GM19452 (cell line): ENCODE measurements around the gene TTC33.
"Not testable (repeated sequence)": the region's sequence is repeated elsewhere in the genome, so short reads cannot be mapped to it uniquely, and the experiment has no call there.

Experiments used
- ATAC-seq: cut with Tn5 transposase; IDR thresholded peaks from one replicate; pipeline ENCODE4 v1.9.1; 2021; ENCODE audit not compliant: unreplicated experiment

The TTC33 gene

DNA sequence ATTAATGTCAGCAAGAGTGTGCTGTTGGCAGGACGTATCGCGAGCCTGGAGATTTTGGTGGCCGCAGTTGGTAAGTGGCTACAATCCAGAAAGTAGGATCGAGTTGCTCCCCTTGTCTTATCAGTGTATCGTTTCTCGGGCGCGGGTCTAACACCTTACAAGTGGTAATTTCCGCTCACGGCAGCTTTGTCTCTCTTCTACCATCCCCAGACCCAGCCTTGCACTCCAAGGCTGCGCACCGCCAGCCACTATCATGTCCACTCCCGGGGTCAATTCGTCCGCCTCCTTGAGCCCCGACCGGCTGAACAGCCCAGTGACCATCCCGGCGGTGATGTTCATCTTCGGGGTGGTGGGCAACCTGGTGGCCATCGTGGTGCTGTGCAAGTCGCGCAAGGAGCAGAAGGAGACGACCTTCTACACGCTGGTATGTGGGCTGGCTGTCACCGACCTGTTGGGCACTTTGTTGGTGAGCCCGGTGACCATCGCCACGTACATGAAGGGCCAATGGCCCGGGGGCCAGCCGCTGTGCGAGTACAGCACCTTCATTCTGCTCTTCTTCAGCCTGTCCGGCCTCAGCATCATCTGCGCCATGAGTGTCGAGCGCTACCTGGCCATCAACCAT lies 74.9 kb downstream of the TTC33 start:
- no peak for ATAC-seq

DNA sequence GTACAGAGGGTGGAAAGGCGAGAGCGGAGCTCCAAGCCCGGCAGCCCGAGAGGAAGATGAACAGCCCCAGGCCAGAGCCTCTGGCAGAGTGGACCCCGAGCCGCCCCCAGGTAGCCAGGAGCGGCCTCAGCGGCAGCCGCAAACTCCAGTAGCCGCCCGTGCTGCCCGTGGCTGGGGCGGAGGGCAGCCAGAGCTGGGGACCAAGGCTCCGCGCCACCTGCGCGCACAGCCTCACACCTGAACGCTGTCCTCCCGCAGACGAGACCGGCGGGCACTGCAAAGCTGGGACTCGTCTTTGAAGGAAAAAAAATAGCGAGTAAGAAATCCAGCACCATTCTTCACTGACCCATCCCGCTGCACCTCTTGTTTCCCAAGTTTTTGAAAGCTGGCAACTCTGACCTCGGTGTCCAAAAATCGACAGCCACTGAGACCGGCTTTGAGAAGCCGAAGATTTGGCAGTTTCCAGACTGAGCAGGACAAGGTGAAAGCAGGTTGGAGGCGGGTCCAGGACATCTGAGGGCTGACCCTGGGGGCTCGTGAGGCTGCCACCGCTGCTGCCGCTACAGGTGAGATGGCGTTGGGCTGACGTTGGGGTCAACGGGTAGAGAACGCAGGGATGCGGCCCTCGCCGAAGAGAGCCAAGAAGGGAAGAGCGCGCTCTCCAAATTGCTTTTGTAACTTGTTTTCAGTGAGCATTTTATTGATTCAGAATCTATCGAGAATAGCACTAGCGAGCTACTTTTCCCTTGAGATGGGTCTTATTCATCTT lies 75.7 kb downstream of the TTC33 start, which contains the start of gene PTGER4:
PTGER4 (plus strand) TSS at position 3 of the 769 bp plus-strand sequence. CDS start 1,079 bp downstream, outside the sequence.
- peak; percentile 38 for ATAC-seq

DNA sequence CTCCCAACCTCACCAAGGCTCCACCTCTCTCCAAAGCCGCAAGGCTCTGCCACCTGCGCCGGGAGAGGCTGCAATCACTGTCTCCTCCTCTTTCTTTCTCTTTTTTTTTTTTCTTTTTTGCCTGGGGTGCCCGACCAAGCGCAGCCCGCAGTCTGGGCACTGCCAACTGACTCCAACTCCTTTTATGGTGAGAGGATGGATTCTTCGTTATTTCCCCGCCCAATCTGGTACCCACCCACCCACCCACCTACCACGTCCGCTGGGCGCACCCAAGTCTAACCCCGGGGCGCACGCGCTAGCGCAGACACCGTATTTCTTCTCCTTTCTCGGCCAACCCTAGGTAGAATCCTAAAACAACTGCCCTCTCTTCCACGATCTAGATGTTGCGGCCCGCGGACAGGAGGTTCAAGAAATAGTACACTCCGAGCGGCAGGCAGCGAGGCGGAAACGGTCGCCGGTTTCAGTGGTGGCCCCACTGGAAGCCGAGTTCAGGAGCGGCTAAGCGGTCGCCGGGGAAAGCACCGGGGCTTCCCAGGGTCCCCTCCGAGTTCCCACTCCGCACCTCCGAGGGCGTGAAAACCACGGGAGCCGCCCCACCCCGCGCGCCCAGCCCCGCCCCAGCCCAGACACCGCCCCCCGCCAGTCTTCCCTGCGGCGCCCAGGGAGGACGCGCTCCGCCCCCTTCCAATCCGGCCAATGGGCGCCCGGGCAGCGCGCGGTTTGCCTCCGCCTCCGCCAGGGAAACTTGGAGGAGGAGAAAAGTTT lies 76.4 kb downstream of the TTC33 start:
- peak; percentile 62 for ATAC-seq

DNA sequence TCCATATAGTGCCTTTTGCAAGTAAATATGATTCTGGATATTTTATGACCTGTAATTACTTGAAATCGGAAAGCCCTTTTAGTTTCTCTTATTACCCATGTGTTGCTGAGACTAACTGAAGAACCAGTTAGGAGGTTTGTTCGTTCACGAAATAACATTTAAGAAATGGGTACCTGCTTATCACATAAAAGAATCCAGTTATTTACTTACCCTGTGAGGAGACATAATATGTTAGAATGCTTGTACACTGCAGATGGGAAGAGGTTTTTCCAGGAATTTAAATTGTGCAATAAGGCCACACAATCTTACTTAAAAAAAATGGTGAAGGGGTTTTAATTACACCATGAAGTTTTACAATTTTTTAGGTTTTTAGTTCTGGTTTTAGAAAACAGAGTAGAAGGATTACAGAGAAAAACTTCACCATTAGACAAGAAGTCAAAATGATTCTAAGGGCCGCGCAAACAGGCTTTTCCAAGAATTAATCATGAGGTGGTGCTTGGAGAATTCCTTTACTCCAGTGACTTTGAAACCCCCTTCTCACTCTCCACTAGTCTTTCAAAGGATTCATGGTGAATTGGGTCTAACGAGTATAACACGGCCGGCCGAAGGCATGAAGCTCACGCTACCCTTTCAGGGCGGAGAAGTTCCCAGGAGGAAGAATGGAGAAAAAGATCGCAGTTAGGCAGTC lies 77.2 kb downstream of the TTC33 start:
- no peak for ATAC-seq

- no peak for ATAC-seq
Observed at GRCh38 chr5:40678026-40678425, 77.7 kb downstream of the TTC33 start.

DNA sequence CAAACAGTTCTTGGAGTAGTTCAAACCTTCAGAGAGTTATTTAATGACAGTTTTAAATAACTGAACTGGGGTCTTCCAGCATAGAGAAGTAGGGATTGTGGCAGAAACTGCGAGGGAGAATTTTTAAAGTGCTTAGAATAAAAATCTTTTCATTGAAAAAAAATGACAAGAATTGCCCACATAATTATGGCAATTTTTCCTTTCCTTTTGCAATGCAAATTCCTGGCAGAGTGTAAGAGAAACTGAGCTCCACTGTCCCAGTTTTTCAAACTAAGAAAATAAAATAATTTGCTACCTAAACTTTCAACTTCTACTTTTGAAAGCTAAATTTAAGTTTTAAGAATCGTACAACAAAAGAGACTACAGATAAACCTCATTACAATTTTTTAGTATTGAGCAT lies 78.3 kb downstream of the TTC33 start:
- ATAC-seq = no peak

DNA sequence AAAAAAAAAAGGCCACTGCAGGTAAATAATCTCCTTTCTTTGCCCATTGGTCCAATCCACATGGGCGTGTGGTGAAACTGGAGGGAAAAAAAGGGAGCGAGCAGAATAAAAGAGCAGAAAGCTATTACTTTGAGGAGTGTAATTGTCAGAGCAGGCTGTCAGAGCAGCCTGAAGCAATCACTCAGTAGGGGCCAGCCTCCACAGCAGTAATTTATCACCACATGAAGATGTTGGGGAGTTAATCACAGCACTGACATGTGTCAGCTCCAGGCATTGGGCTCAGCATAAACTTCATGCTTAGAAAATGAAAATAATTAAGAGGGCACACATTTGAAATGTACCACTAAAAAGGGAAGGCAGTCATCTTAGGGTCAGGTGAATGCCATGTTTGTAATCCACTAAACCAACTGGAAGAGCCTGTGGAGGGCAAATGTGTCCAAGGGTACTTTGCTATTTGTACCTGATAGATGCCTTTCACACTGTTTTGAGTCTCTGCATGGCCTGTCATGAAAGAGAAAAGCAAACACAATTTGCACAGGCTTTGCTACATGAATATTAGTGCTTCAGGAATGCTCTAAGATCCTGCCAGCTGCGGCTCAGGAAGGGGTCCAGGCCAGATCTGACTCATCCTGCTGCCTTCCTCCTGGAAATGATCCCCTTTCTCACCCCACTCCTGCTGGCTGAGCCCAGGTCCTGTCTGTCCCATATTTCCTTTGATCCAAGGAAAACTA lies 79.0 kb downstream of the TTC33 start:
- ATAC-seq = no peak

- ATAC-seq = no peak
Observed at GRCh38 chr5:40675396-40676133, 80.2 kb downstream of the TTC33 start.

- ATAC-seq = no peak
Observed at GRCh38 chr5:40674661-40675235, 81.0 kb downstream of the TTC33 start.

DNA sequence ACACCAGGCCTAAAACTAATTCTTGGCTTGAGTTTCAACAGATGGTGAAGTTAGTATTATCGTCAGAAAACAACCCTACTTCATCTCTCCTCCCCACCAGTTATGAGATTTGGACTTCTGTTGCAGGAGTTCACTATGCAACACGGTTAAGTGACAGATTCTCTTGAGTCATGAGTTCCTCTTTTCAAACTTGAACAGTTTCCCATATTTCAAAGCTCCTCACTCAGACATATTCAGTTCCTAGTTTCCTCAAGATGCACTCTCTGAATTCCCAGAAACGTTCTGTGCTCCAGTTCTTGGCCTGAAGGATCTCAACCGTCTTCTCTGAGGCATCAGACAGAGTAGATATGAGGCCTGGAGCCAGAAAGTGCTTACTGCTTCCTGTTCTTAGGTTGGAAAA lies 83.3 kb downstream of the TTC33 start:
- ATAC-seq = no peak

DNA sequence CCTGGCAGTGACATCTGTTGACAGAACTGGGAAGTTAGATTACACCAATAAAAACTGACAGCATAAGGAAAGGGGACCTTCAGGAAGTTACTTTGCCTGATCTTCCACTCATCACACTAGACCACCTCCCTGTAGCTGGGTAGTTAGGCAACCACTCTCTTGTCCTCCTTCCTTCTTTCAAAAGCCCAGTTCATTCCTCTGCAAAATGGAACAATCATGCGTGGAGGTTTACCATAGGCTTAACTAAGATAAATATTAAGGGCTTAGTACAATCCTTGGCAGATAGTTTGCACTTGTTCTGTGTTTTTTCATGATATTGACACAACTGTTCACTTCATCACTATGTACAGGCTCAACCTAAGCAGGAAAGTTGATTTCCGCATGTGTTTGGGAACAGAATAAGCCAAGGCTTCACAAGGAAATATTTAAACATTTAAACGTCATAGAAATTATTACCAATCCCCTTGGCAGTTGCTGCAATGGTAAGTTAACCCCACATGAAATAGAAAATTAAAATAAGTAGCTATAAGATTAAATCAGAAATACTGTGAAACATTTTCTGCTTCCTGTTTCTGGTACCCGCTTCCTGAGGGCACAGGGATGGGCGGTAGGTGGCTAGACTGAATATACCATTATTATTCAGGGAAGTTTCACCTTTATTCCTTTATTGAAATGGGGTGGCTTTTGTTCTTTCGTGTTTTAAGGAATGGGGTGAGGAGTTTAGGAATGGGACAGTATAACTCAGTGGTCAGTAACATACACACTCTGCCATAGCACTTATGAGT lies 86.0 kb downstream of the TTC33 start:
- no peak for ATAC-seq

DNA sequence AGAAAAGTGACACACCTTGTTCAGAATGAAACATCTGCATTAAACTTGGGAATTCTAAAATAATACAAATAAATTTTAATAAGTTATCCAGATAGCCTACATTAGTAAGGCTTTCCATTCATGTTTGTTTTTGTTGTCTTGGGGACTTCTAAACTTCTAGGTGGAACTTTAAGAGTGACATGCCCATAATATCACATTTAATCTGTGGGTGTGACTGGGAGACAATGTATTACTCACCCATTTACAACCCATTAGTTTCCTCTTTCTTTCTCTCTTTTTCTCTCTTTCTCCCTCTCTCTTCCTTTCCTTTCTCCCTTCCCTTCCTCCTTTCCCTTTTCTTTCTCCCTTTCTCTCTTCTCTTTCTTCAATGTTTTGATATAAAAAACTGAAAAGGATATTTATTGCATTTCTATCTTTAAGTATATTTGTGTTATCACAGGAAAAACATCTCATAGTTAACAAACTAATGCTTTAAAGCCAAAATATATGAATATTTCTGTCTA lies 88.5 kb downstream of the TTC33 start:
- no peak for ATAC-seq

DNA sequence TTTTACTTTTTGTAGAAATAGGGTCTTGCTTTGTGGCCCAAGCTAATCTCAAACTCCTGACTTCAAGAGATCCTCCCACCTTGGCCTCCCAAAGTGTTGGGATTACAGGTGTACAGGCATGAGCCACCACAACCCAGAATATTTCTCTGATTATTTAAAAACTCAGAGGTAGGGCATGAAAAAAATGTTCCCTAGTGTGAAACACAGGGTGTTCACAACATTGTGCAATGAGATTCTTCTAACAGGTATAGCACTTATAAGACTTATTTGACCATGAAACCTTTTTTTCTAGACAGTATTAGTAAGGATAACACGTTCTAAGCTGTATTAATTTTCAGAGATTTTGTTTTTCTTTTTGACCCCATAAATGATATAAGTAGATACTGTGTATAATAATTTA lies 89.1 kb downstream of the TTC33 start:
- ATAC-seq = no peak

DNA sequence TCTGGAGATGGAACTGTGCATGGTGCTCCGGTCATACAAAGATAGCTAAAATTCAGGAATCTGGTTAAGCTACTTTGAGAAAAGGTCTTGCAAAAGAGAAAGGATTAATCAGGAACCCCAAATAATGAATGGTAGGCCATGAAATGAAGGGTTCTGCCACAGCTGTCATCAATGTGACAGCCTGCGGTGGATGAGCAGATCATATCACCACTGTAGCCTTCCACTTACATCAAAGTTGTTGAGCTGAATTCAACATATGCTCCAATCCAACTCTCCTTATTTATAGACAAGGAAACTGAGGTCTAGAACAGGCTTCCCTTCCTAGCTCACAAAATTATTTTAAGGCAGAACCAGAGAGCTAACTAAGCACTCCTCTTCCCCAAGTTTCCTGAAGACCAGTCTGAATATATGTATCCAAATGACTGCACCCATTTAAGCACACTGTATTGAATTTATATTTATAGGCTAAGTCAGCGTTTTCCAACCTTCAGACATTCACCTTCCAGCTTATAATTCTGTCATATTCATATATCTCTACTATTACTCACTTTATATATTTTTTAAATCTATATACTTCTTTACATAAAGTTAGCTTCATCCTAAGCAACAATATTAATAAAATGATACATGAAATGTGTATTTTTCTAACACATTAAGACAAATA lies 90.0 kb downstream of the TTC33 start:
- ATAC-seq = no peak

DNA sequence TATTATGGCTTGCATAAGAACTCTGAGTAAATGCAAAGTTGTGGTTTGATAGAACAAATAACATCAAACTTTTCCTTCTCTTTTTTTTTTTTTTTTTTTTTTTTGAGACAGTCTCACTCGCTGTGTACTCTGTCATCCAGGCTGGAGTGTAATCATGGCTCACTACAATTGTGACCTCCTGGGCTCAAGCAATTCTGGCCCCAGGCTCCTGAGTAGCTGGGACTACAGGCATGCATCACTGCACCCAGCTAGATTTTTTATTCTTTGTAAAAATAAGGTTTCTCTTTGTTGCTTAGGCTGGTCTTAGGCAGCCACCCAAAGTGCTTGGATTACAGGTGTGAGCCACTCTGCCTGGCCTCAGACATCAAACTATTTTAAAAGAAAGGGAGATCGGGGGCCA lies 95.0 kb downstream of the TTC33 start:
- no peak for ATAC-seq

DNA sequence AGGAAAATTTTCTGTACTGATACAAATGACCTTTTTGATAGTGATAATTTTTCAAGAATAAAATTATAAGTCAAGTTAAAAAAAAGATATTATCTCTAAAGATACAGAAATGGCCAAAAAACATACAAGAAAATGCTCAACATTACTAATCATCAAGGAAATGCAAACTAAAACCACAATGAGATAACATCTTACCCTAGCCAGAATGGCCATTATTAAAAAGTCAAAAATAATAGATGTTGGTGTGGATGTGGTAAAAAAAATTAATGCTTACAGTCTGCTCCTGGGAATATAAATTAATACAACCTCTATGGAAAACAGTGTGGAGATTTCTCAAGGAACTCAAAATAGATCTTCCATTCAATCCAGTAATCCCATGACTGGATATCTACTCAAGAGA lies 99.0 kb downstream of the TTC33 start:
- ATAC-seq = no peak

GRCh38 chr5:40656091-40656490 lies 99.7 kb downstream of the TTC33 start:
- ATAC-seq = not testable (repeated sequence)

GRCh38 chr5:40655138-40655537 lies 100.6 kb downstream of the TTC33 start:
- no peak for ATAC-seq
